IMR-90 (cell line): ENCODE measurements around the gene AMIGO2. TPM values are rescaled to one million over a fixed set of nuclear protein-coding genes. Genes with fewer than 3 reads are reported as not detected.
A peak's percentile ranks its signal among the peaks of the same experiment; 100 is the strongest.

Source experiments
- ATAC-seq: fragments of 200-7000 bp; cut with Tn5 transposase; 2 replicates; pipeline ENCODE4 v1.9.1; 2020; ENCODE audit warnings: low read depth, mild to moderate bottlenecking, moderate library complexity
- BruUV-seq: library from RNA; stranded (reverse); fragments of 400-500 nt; replicated peaks from 2 replicates; lab custom pipeline; 2021; lab: Mats Ljungman, UMichigan
- CTCF ChIA-PET: fragments of 300-600 bp; formaldehyde crosslinking; extraction: SDS; loops from one replicate; lab custom pipeline; 2021; ENCODE audit warnings: antibody characterized with exemption; lab: Yijun Ruan, JAX
- POLR2A ChIA-PET: fragments of 300-600 bp; sonication (Branson Sonifier 250); formaldehyde crosslinking; loops from one replicate; lab custom pipeline; 2022; ENCODE audit warnings: antibody characterized with exemption; ENCODE audit not compliant: unreplicated experiment; lab: Charles Lee
- DNase-seq: peaks from one replicate; pipeline ENCODE4 v3.0.0; 2013
- H2AFZ ChIP-seq: replicated peaks from 2 replicates; pipeline ENCODE3; 2013; ENCODE audit warnings: low read length, mild to moderate bottlenecking; ENCODE audit not compliant: poor library complexity
- H2AK5ac ChIP-seq: 2 replicates; pipeline ENCODE4 v1.6.1; 2013; ENCODE audit warnings: low read depth, low read length, inconsistent platforms
- H2AK9ac ChIP-seq: replicated peaks from 2 replicates; pipeline ENCODE3; 2013; ENCODE audit warnings: mild to moderate bottlenecking, low read depth, low read length, moderate library complexity; ENCODE audit not compliant: poor library complexity
- H2BK120ac ChIP-seq: 2 replicates; pipeline ENCODE4 v1.6.1; 2013; ENCODE audit warnings: low read depth, low read length, inconsistent platforms
- H2BK15ac ChIP-seq: 3 replicates; pipeline ENCODE4 v1.6.1; 2013; ENCODE audit warnings: low read depth, low read length, inconsistent platforms
- H2BK20ac ChIP-seq: 2 replicates; pipeline ENCODE4 v1.6.1; 2013; ENCODE audit warnings: low read depth, mild to moderate bottlenecking, inconsistent platforms, low read length, moderate library complexity
- H2BK5ac ChIP-seq: 2 replicates; pipeline ENCODE4 v1.6.1; 2013; ENCODE audit warnings: mild to moderate bottlenecking, low read depth, low read length, inconsistent platforms; ENCODE audit not compliant: poor library complexity, severe bottlenecking
- H3K14ac ChIP-seq: replicated peaks from 2 replicates; pipeline ENCODE4 v1.6.1; 2013; ENCODE audit warnings: low read depth, low read length, inconsistent platforms
- H3K18ac ChIP-seq: 2 replicates; pipeline ENCODE4 v1.6.1; 2013; ENCODE audit warnings: low read depth, low read length, control low read depth
- H3K23ac ChIP-seq: 2 replicates; pipeline ENCODE4 v1.6.1; 2013; ENCODE audit warnings: low read depth, low read length, inconsistent platforms
- H3K27ac ChIP-seq: 2 replicates; pipeline ENCODE4 v1.5.1; 2013; ENCODE audit warnings: mild to moderate bottlenecking, control low read depth, low read length; ENCODE audit not compliant: insufficient read depth
- H3K27me3 ChIP-seq: 2 replicates; pipeline ENCODE4 v1.6.1; 2013; ENCODE audit warnings: low read length; ENCODE audit not compliant: control insufficient read depth, insufficient read depth
- H3K36me3 ChIP-seq: 2 replicates; pipeline ENCODE4 v1.6.1; 2013; ENCODE audit warnings: low read length, mixed read lengths; ENCODE audit not compliant: control insufficient read depth, insufficient read depth
- H3K4ac ChIP-seq: 2 replicates; pipeline ENCODE4 v1.6.1; 2013; ENCODE audit warnings: low read depth, low read length, inconsistent platforms
- H3K4me1 ChIP-seq: 2 replicates; pipeline ENCODE4 v1.6.1; 2013; ENCODE audit warnings: low read length, mixed read lengths; ENCODE audit not compliant: control insufficient read depth, insufficient read depth
- H3K4me2 ChIP-seq: 2 replicates; pipeline ENCODE4 v1.6.1; 2013; ENCODE audit warnings: low read depth, mild to moderate bottlenecking, control low read depth, low read length, moderate library complexity
- H3K4me3 ChIP-seq: 2 replicates; pipeline ENCODE4 v1.5.1; 2013; ENCODE audit warnings: low read depth, mild to moderate bottlenecking, control low read depth, low read length, moderate library complexity; ENCODE audit not compliant: insufficient read depth
- H3K56ac ChIP-seq: 2 replicates; pipeline ENCODE4 v1.6.1; 2013; ENCODE audit warnings: low read length, inconsistent platforms; ENCODE audit not compliant: insufficient read depth; ENCODE audit errors: extremely low read depth
- H3K79me1 ChIP-seq, 2 experiments: 2 replicates each; pipeline ENCODE4 v1.6.1; 2013; ENCODE audit warnings: low read length in 2 of 2, inconsistent platforms in 1 of 2, low read depth in 1 of 2
- H3K9ac ChIP-seq: 2 replicates; pipeline ENCODE4 v1.6.1; 2013; ENCODE audit warnings: low read depth, low read length, control low read depth
- H3K9me1 ChIP-seq: 2 replicates; pipeline ENCODE4 v1.6.1; 2013; ENCODE audit warnings: low read length, inconsistent platforms; ENCODE audit not compliant: insufficient read depth
- H3K9me3 ChIP-seq: 2 replicates; pipeline ENCODE4 v1.6.1; 2013; ENCODE audit warnings: low read length; ENCODE audit not compliant: control insufficient read depth, insufficient read depth
- H4K20me1 ChIP-seq: 2 replicates; pipeline ENCODE4 v1.6.1; 2013; ENCODE audit warnings: low read length, inconsistent platforms; ENCODE audit not compliant: insufficient read depth
- H4K5ac ChIP-seq: 2 replicates; pipeline ENCODE4 v1.6.1; 2013; ENCODE audit warnings: mild to moderate bottlenecking, low read depth, low read length, control low read depth
- H4K8ac ChIP-seq, 2 experiments: 2 replicates each; pipeline ENCODE4 v1.6.1; 2013; ENCODE audit warnings: low read depth in 2 of 2, low read length in 2 of 2, control low read depth in 1 of 2, inconsistent platforms in 1 of 2
- H4K91ac ChIP-seq: 2 replicates; pipeline ENCODE4 v1.6.1; 2013; ENCODE audit warnings: low read depth, low read length, inconsistent platforms; ENCODE audit not compliant: insufficient read depth
- BHLHE40 ChIP-seq: fragments of 150-350 bp; IDR thresholded peaks from 2 replicates; pipeline ENCODE4 v1.6.1; 2016; ENCODE audit warnings: mild to moderate bottlenecking, low read depth, low read length
- CHD1 ChIP-seq: IDR thresholded peaks from 2 replicates; pipeline ENCODE4 v1.6.1; 2012; ENCODE audit warnings: low read depth, low read length, improper control_type of control experiment
- FOS ChIP-seq: fragments of 150-350 bp; IDR thresholded peaks from 2 replicates; pipeline ENCODE4 v1.6.1; 2016; ENCODE audit warnings: low read depth, low read length
- MAFK ChIP-seq: IDR thresholded peaks from 2 replicates; pipeline ENCODE4 v1.6.1; 2012; ENCODE audit warnings: low read depth, low read length, improper control_type of control experiment
- MXI1 ChIP-seq: IDR thresholded peaks from 2 replicates; pipeline ENCODE4 v1.6.1; 2012; ENCODE audit warnings: low read depth, mild to moderate bottlenecking, low read length, moderate library complexity, borderline replicate concordance
- NFE2L2 ChIP-seq: fragments of 150-350 bp; IDR thresholded peaks from 2 replicates; pipeline ENCODE4 v1.6.1; 2016; ENCODE audit warnings: low read depth, mild to moderate bottlenecking, low read length
- POLR2A ChIP-seq: IDR thresholded peaks from 2 replicates; pipeline ENCODE4 v1.6.1; 2012; ENCODE audit warnings: mild to moderate bottlenecking, low read depth, low read length
- USF2 ChIP-seq: fragments of 150-350 bp; IDR thresholded peaks from 2 replicates; pipeline ENCODE4 v1.6.1; 2017; ENCODE audit warnings: mild to moderate bottlenecking, antibody characterized with exemption, low read length, low read depth
- WGBS, 2 experiments: methylation state at CpG; one replicate each; pipeline versions ENCODE4 v1.1.5 to v1.1.7; 2013; ENCODE audit warnings: missing lambda C conversion rate in 2 of 2; ENCODE audit not compliant: insufficient read length in 1 of 2; ENCODE audit errors: extremely low coverage in 2 of 2; 5-methylcytosine and 5-hydroxymethylcytosine counted together
- dilution Hi-C: fragments of 300-500 bp; cut with HindIII; formaldehyde crosslinking; loops from one replicate; pipeline ENCODE4 v1.14.3; 2018; ENCODE audit warnings: low sequenced_read_pairs; ENCODE audit not compliant: unreplicated experiment
- in situ Hi-C: fragments of 300-500 bp; cut with MboI; formaldehyde crosslinking; loops from 3 replicates; pipeline ENCODE4 v1.14.3; 2019; ENCODE audit warnings: low sequenced_read_pairs, inconsistent platforms, mixed read lengths
- intact Hi-C: fragments of 100-400 bp; cut with micrococcal nuclease; formaldehyde crosslinking; loops from 2 replicates; pipeline ENCODE4 v1.10.0; 2022
- polyA plus RNA-seq, 3 experiments: library from polyadenylated mRNA; depleted of rRNA; stranded (reverse); fragments of >200 nt; gene quantifications; 2 replicates each; pipeline ENCODE4 v1.2.3, GENCODE V29; 2012; ENCODE audit warnings: low replicate concordance in 1 of 3
- total RNA-seq: library from RNA; depleted of rRNA; stranded (reverse); fragments of >200 nt; gene quantifications from 2 replicates; pipeline ENCODE4 v1.2.3, GENCODE V29; 2012

The AMIGO2 gene
- total and polyA plus RNA-seq, 2 of the 4 experiments (the other 2 are of a cell fraction), result 20.1 to 32.6 TPM

- Histone ChIP-seq H3K23ac (no peak overlapping the region; the same call in 1 of the 2 replicates), H3K9me1 (peaks cover 7% of the 10 kb centered on the region), H3K4me1 (peaks cover 18% of the 10 kb centered on the region), H3K9me3 (no peaks in the 10 kb centered on the region), H2BK5ac (peak overlapping the region; percentile 62), H2AK5ac (no peak overlapping the region), H3K56ac (0 out of 2 replicates have a peak overlapping the region, but pooled peaks have one; percentile 5), H3K27me3 (no peaks in the 10 kb centered on the region), H3K27ac (no peak overlapping the region), H2AK9ac (no peak overlapping the region), H4K8ac (no peak overlapping the region), H4K20me1 (no peaks in the 10 kb centered on the region), H3K4me3 (no peak overlapping the region), H3K9ac (no peak overlapping the region), H2BK120ac (peak overlapping the region; percentile 44; the same call in 1 of the 2 replicates), H3K14ac (no peak overlapping the region), H4K5ac (no peak overlapping the region), H3K18ac (no peak overlapping the region), H3K36me3 (no peaks in the 10 kb centered on the region), H2AFZ (no peak overlapping the region), H2BK20ac (0 out of 2 replicates have a peak overlapping the region, but pooled peaks have one; percentile 16), H3K79me1 (peaks cover 9 to 65% of the 10 kb centered on the region in 2 experiments; a peak in 2 of 4 replicates), H3K4me2 (no peak overlapping the region), H2BK15ac (peak overlapping the region; percentile 26; the same call in 1 of the 3 replicates), H3K4ac (peak overlapping the region; percentile 8; the same call in 1 of the 2 replicates), H4K91ac (no peak overlapping the region)
- ChIA-PET CTCF (interaction anchor here (0.5 to 0.6 kb wide), 2 partner anchors 59 to 630 kb away, joined by 3 read pairs; no protein-coding TSS in a partner anchor), POLR2A (no interaction called here)
- in situ Hi-C loops, result no loop called here
- WGBS, 2 experiments, result no CpG with 5 or more reads among the region's 3 CpGs
- no peak for DNase-seq
- intact Hi-C loops, result loop anchor here (5.0 kb wide), 1 partner anchor 315 kb away; no protein-coding TSS in a partner anchor
- dilution Hi-C loops, result no loop called here
- no TSS peak for BruUV-seq
- no peak for ATAC-seq
- TF ChIP-seq MAFK (no peak), POLR2A (no peak), FOS (no peak), MXI1 (no peak), BHLHE40 (no peak), USF2 (no peak), NFE2L2 (no peak), CHD1 (no peak)
Observed at GRCh38 chr12:47082283-47082682, 2.5 kb upstream of the AMIGO2 start.
